Eye (tissue), 1 donor: ENCODE data around the gene ARSK.

ENCODE experiments used
- DNase-seq: peaks from one replicate; pipeline ENCODE4 v3.0.0-alpha.2; 2015

Gene ARSK

DNA sequence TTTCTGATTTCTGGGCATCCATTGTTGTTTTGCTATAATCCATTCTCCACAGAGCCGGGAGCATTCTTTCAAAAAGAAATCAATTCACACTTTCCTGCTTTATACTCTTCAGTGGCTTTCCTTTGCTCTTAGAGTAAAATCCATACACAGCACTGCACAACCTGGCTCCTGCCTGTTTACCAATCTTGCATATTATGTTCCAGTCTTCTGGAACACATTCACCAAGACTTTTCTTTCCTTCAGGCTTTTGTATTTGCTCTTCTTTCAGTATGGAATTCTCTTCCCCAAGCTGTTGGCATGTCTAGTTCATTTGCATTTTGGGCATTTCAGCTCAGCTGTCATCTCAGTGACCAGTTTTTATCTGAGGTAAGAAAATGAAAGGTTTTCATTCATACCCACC is 97.9 kb downstream of the ARSK start:
- no peak for DNase-seq

DNA sequence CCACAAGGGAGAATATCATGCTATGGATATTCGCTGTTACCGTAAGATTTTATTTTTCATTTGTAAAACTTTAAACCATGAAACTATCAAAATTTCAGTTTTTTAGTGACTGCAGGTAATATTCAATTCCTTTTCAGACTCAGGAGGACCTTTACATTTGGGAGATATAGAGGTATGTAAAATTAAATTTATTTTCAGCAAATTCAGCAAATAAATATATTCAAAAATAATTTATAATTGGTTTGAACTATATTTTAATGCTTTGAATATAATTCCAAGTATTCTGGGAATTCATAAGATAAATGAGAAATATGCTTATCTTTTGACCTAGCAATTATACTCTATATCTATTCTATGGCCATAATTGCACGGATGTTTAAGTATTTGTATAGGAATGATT is 99.3 kb downstream of the ARSK start:
- no peak for DNase-seq
